Sigmoid colon (tissue), 4 donors: Measurements from ENCODE around the gene MALAT1.

Experiments used
- CTCF ChIP-seq, 4 experiments: fragments of 450-650 bp in 3 of 4; fragments of 200-600 bp in 1 of 4; IDR thresholded peaks; one replicate each; pipeline ENCODE4 v1.5.1; 2016 to 2019; ENCODE audit warnings: antibody characterized with exemption in 4 of 4, mild to moderate bottlenecking in 3 of 4, moderate library complexity in 2 of 4
- POLR2AphosphoS5 ChIP-seq, 4 donors: sonication (generic); formaldehyde crosslinking; IDR thresholded peaks; one replicate each; pipeline ENCODE4 v1.6.1; 2017; ENCODE audit warnings: antibody characterized with exemption in 4 of 4

- no peak for TF ChIP-seq CTCF (IDR thresholded peaks at IDR 0.05)
- TF ChIP-seq POLR2AphosphoS5 (IDR thresholded peaks at IDR 0.05), result no peak
These were observed 37.8 kb downstream of the MALAT1 start for GRCh38 chr11:65536412-65537295.
